DLD1 (cell line): ENCODE results near the gene USF3.

Source experiments
- in situ Hi-C: cut with HindIII; loops from 2 replicates; pipeline ENCODE4 v1.10.0; 2017; ENCODE audit warnings: low sequenced_read_pairs

Gene USF3

GRCh38 chr3:113695786-113696645 lies at the start of gene USF3:
USF3 (minus strand) TSS chr3:113696642; CDS start chr3:113674878, 21,764 bp downstream.
- in situ Hi-C loops: no loop called here

- in situ Hi-C loops: no loop called here
Observed at GRCh38 chr3:113745756-113746547, 49.5 kb upstream of the USF3 start, which contains the start of gene NAA50. NAA50 (minus strand) TSS chr3:113746249; CDS start chr3:113745949, 300 bp downstream.

GRCh38 chr3:113744941-113745755 lies 48.7 kb upstream of the USF3 start:
- in situ Hi-C loops: no loop called here

- in situ Hi-C loops: no loop called here
Observed at GRCh38 chr3:113743006-113743630, 46.7 kb upstream of the USF3 start.

- in situ Hi-C loops: no loop called here
Observed at GRCh38 chr3:113741620-113742019, 45.2 kb upstream of the USF3 start.

- in situ Hi-C loops: no loop called here
Observed at GRCh38 chr3:113741086-113741485, 44.6 kb upstream of the USF3 start.

- in situ Hi-C loops: no loop called here
Observed at GRCh38 chr3:113736548-113737089, 40.2 kb upstream of the USF3 start.

GRCh38 chr3:113731694-113732093 lies 35.3 kb upstream of the USF3 start:
- in situ Hi-C loops: no loop called here

- in situ Hi-C loops: no loop called here
Observed at GRCh38 chr3:113730550-113730949, 34.1 kb upstream of the USF3 start.

- in situ Hi-C loops: no loop called here
Observed at GRCh38 chr3:113728661-113729060, 32.2 kb upstream of the USF3 start.

GRCh38 chr3:113721636-113722035 lies 25.2 kb upstream of the USF3 start:
- in situ Hi-C loops: no loop called here

- in situ Hi-C loops: no loop called here
Observed at GRCh38 chr3:113719758-113720157, 23.3 kb upstream of the USF3 start.

GRCh38 chr3:113719294-113719693 lies 22.9 kb upstream of the USF3 start:
- in situ Hi-C loops: no loop called here

- in situ Hi-C loops: no loop called here
Observed at GRCh38 chr3:113717818-113718217, 21.4 kb upstream of the USF3 start.

GRCh38 chr3:113717308-113717707 lies 20.9 kb upstream of the USF3 start:
- in situ Hi-C loops: no loop called here

- in situ Hi-C loops: no loop called here
Observed at GRCh38 chr3:113714702-113715101, 18.3 kb upstream of the USF3 start.

- in situ Hi-C loops: no loop called here
Observed at GRCh38 chr3:113712129-113712528, 15.7 kb upstream of the USF3 start.

- in situ Hi-C loops: no loop called here
Observed at GRCh38 chr3:113707835-113708234, 11.4 kb upstream of the USF3 start.

GRCh38 chr3:113698956-113699355 lies 2.5 kb upstream of the USF3 start:
- in situ Hi-C loops: no loop called here

GRCh38 chr3:113698213-113698742 lies 1.8 kb upstream of the USF3 start:
- in situ Hi-C loops: no loop called here
